OCI-LY1 (cell line): ENCODE data around the gene PLEKHH2.

Experiments
- CTCF ChIP-seq: fragments of 200-600 bp; sonication (generic), shearing (Covaris generic); IDR thresholded peaks from 2 replicates; pipeline ENCODE4 v1.5.1; 2017; ENCODE audit warnings: mild to moderate bottlenecking, antibody characterized with exemption, low read length, moderate library complexity, mixed read lengths
- EZH2 ChIP-seq: fragments of 200-600 bp; sonication (generic), shearing (Covaris generic); IDR thresholded peaks from 2 replicates; pipeline ENCODE4 v1.8.0; 2017; ENCODE audit warnings: borderline replicate concordance, mixed run types, mild to moderate bottlenecking, antibody characterized with exemption, low read length, moderate library complexity, mixed read lengths

- TF ChIP-seq CTCF (no peak), EZH2 (no peak)
Observed at GRCh38 chr2:43794956-43795355, 157.9 kb downstream of the PLEKHH2 start.
